ENCODE results near the gene DLG2.

Gene DLG2

GRCh38 chr11:84468235-84468634 is 1158.9 kb downstream of the DLG2 start:
- no peak overlapping the region for H3K27ac ChIP-seq
- TF ChIP-seq, protein P1, sequence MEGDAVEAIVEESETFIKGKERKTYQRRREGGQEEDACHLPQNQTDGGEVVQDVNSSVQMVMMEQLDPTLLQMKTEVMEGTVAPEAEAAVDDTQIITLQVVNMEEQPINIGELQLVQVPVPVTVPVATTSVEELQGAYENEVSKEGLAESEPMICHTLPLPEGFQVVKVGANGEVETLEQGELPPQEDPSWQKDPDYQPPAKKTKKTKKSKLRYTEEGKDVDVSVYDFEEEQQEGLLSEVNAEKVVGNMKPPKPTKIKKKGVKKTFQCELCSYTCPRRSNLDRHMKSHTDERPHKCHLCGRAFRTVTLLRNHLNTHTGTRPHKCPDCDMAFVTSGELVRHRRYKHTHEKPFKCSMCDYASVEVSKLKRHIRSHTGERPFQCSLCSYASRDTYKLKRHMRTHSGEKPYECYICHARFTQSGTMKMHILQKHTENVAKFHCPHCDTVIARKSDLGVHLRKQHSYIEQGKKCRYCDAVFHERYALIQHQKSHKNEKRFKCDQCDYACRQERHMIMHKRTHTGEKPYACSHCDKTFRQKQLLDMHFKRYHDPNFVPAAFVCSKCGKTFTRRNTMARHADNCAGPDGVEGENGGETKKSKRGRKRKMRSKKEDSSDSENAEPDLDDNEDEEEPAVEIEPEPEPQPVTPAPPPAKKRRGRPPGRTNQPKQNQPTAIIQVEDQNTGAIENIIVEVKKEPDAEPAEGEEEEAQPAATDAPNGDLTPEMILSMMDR (IDR thresholded peaks at IDR 0.05), result no peak
- TF ChIP-seq ZFX (IDR thresholded peaks at IDR 0.05; ENCODE audit: borderline replicate concordance), result no peak

GRCh38 chr11:84465040-84465439 is 1162.1 kb downstream of the DLG2 start:
- no peak overlapping the region for H3K27ac ChIP-seq
- TF ChIP-seq, protein P1 (IDR thresholded peaks at IDR 0.05), result no peak
- TF ChIP-seq ZFX (IDR thresholded peaks at IDR 0.05; ENCODE audit: borderline replicate concordance), result no peak

DNA sequence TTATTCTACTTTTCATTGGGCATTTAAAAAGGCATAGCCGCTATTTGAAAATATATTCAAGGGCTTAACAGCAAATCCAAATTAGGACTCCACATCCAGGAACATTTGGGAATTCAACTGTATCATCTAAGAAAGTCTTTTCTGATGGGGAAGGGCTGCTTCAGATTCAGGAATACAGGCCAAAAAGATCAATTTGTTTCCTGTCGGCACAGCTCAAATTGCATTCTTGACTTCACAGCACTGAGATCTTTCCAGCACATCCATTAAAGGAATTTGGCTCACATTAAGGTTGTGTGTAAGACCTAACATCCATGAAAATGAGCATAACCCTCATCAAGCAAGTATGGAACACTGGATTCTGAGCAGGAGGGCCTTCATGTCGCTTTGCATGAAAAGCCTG is 1171.5 kb downstream of the DLG2 start:
- no peak for TF ChIP-seq ZFX (IDR thresholded peaks at IDR 0.05; ENCODE audit: borderline replicate concordance)
- TF ChIP-seq, protein P1 (IDR thresholded peaks at IDR 0.05), result no peak
- no peak overlapping the region for H3K27ac ChIP-seq

DNA sequence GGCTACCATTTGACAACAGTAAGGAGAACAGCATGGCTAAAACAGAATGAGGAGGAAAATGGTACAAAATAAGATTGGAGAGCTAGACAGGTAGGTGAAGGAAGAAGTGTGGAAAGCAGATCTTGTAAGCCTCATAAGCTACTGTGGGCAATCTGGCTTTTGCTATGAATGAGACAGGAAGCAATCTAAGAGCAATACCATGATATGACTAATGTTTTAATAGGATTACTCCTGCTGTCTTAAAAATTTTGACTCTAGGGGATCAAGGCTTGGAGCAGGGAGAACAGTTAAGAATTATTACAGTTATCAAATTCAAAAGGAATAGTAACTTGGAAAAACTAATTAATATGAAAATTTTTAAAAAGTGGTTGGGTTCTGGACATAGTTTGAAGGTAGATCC is 1174.9 kb downstream of the DLG2 start:
- TF ChIP-seq, protein P1 (IDR thresholded peaks at IDR 0.05), result no peak
- TF ChIP-seq ZFX (IDR thresholded peaks at IDR 0.05; ENCODE audit: borderline replicate concordance), result no peak
- H3K27ac ChIP-seq, result no peak overlapping the region

- no peak for TF ChIP-seq ZFX (IDR thresholded peaks at IDR 0.05; ENCODE audit: borderline replicate concordance)
- TF ChIP-seq, protein P1 (IDR thresholded peaks at IDR 0.05), result no peak
- H3K27ac ChIP-seq, result no peak overlapping the region
These were observed 1188.6 kb downstream of the DLG2 start for GRCh38 chr11:84438565-84438964.

DNA sequence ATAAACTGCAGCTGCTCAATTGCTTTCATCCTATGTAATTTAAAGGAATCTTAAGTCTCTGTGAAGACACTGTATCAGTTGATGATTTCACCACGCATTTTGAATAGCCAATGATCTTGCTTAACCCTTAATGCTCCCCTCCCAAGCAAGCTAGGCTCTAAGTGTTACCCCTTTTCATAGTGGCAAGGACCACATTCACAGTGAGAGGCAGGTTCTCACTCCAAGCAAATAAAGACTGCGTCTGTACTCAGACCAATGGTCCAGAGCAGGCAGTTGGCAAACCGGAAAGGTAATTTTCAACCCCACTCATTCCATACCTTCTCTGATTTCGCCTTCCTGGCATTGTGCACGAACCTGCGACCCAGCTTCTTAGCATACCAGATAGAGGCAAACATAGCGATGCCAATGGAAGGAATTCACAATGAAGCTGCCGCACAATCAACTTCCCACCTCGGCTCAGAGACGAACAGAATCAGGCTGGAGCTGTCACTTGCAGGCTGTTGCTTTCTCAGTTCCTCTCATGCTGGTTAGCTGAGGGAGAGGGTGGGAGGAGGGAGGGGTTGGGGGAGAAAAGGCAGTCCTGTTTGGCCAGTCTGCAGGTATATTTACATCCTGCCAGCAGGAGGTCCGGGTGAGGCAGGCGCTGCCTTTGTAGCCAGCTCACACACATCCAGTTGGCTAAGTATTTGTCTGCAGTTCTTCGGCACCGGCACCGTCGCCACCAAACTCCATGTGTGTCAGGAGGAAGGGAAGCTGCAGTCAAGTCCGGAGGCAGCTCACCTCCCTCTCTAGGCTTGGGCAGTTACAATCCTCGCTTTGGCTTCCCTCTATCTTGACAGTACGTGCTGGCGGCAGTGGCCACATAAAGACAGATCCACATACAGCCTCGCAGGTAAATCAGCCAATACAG is 1189.8 kb downstream of the DLG2 start:
- TF ChIP-seq ZFX (IDR thresholded peaks at IDR 0.05; ENCODE audit: borderline replicate concordance), result no peak
- TF ChIP-seq, protein P1 (IDR thresholded peaks at IDR 0.05), result peak; percentile 32
- peak overlapping the region; percentile 69 for H3K27ac ChIP-seq

DNA sequence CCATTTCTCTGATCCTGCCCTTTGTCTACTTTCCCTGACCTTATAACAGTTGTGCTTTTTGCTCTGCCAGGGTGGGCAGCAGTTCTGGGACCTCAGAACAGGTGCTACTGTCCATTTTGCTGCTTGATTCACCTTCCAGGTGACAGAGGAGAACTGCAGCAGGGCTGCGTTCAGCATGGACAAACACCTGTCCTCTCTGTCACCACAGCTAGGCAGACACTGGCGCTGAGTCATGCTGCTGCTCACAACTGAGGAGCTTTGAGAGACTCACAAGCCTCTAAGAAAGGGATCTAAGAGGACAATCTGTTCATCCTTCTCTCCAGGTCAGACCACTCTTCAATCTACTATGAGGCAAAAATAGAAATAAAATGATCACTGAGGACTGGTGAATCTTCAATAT is 1196.5 kb downstream of the DLG2 start:
- TF ChIP-seq ZFX (IDR thresholded peaks at IDR 0.05; ENCODE audit: borderline replicate concordance), result no peak
- TF ChIP-seq, protein P1 (IDR thresholded peaks at IDR 0.05), result no peak
- no peak overlapping the region for H3K27ac ChIP-seq

All from 22Rv1 (cell line).